ENCODE results near the gene DHX57.

Gene DHX57

DNA sequence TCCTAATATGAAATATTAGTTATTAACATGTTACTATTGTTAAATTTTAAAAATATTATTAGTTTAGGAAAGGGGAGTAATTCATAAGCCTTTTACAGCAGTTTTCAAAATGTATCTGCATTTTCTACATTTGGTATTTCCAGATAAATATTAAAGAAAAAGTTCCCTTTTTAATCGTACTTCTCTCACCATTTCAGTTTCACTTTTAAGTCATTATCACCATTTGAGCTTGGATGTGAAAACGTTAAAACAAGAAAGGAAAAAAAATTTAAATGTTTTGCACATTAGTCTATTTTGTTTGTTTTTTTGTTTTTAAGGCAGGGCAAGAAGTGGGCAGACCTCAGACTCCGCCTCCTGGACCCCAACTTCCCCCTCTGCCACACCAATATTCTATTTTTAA, 121.2 kb downstream of the DHX57 start:
- no peak overlapping the region for H3K4me3 ChIP-seq (ENCODE audit: low read depth, low read length)
- TF ChIP-seq, protein P1, sequence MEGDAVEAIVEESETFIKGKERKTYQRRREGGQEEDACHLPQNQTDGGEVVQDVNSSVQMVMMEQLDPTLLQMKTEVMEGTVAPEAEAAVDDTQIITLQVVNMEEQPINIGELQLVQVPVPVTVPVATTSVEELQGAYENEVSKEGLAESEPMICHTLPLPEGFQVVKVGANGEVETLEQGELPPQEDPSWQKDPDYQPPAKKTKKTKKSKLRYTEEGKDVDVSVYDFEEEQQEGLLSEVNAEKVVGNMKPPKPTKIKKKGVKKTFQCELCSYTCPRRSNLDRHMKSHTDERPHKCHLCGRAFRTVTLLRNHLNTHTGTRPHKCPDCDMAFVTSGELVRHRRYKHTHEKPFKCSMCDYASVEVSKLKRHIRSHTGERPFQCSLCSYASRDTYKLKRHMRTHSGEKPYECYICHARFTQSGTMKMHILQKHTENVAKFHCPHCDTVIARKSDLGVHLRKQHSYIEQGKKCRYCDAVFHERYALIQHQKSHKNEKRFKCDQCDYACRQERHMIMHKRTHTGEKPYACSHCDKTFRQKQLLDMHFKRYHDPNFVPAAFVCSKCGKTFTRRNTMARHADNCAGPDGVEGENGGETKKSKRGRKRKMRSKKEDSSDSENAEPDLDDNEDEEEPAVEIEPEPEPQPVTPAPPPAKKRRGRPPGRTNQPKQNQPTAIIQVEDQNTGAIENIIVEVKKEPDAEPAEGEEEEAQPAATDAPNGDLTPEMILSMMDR (IDR thresholded peaks at IDR 0.05; ENCODE audit: borderline replicate concordance, insufficient read depth, low read depth, low read length) = no peak

DNA sequence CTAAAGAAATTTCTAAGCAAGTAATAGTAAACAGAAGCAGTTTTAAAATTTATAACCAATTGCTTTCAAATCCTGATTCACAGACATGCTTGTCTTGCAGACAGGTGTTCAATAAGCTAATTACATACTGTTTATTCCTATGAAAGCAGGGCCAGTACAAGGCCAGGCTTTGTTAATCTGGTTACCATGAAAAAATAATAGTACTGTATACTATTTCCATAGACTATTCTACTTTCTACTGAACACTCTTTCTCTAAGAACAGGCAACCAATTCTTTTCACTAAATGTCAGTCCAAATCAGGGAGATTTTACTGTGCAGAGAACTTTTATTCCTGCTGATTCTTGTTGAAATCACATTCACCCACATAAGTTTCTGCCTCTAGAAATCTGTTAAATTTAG, 121.7 kb downstream of the DHX57 start:
- TF ChIP-seq, protein P1 (IDR thresholded peaks at IDR 0.05; ENCODE audit: borderline replicate concordance, insufficient read depth, low read depth, low read length) = no peak
- H3K4me3 ChIP-seq (ENCODE audit: low read depth, low read length) = no peak overlapping the region

- TF ChIP-seq, protein P1 (IDR thresholded peaks at IDR 0.05; ENCODE audit: borderline replicate concordance, insufficient read depth, low read depth, low read length) = no peak
- peak overlapping the region; percentile 43 for H3K4me3 ChIP-seq (ENCODE audit: low read depth, low read length)
Measured at GRCh38 chr2:38751596-38752410, 123.9 kb downstream of the DHX57 start.

- peak within 1 kb of the TSS; percentile 76 for H3K4me3 ChIP-seq (ENCODE audit: low read depth, low read length)
- TF ChIP-seq, protein P1 (IDR thresholded peaks at IDR 0.05; ENCODE audit: borderline replicate concordance, insufficient read depth, low read depth, low read length) = no peak
Measured at GRCh38 chr2:38750891-38751595, 124.7 kb downstream of the DHX57 start, which contains the start of gene SRSF7. Gene SRSF7, minus strand, starts transcription at chr2:38751361. Its CDS starts 105 bp downstream, at chr2:38751256.

DNA sequence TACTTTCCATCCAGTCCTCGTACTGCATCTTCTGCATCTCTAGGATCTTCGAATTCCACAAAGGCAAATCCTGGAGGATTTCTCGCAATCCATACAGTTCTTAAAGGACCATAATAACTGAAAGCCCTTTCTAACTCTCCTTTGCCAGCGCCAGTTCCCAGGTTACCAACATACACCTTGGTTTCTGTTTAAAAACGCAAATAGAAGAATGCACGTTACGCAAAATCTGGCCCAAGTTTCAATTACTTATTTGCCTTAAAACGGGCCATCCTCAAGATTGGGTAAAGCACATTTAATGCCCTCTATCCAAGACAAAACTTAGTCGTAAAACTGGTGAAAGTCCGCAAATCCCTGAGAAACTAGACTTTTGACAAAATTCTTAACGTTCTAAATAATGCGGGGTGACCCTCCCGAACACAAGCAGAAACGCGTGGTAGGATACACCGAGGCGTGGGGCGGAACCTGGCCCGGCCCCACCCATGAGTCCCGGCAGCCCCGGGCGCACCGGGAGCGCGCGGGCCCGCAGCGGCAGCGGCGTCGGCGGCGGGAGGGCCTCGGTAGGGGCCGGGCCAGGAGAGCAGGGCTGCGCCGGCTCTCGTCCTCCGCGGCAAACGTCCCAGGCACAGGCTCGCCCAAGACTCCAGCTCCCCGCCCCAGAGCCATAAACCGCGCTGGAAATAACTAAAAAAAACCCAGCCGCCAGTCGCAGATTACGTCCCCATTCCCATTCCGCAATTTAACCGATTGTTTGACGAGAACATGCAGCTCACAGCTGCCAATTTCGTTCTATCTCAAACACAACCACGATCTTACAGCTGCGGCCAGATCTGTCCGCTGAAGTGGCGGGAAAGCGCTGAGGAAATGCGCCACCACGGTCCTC, 125.5 kb downstream of the DHX57 start:
- TF ChIP-seq, protein P1 (IDR thresholded peaks at IDR 0.05; ENCODE audit: borderline replicate concordance, insufficient read depth, low read depth, low read length) = no peak
- H3K4me3 ChIP-seq (ENCODE audit: low read depth, low read length) = peak overlapping the region; percentile 76

GRCh38 chr2:38748943-38749804, 126.6 kb downstream of the DHX57 start:
- TF ChIP-seq, protein P1 (IDR thresholded peaks at IDR 0.05; ENCODE audit: borderline replicate concordance, insufficient read depth, low read depth, low read length) = no peak

More at GRCh38 chr2:38748943-38749804, 126.6 kb downstream of the DHX57 start:
- peak overlapping the region; percentile 76 for H3K4me3 ChIP-seq (ENCODE audit: low read depth, low read length)
